Measurements from ENCODE around the gene SLC12A9.

DNA sequence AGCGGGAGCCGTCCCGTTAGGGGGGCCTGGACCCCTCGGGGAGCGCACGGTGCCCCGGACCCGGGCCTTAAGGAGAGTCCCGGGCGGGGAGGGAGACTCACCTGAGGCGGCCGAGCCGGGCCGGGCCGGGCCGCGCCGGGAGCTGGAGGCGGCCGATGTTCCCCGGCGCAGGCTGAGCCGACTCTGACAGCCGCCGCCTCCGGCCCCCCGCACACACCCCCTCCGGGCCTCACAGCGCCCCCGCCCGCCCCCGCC is 43.1 kb downstream of the SLC12A9 start, which contains the start of gene ACHE:
- TF ChIP-seq, protein P1, sequence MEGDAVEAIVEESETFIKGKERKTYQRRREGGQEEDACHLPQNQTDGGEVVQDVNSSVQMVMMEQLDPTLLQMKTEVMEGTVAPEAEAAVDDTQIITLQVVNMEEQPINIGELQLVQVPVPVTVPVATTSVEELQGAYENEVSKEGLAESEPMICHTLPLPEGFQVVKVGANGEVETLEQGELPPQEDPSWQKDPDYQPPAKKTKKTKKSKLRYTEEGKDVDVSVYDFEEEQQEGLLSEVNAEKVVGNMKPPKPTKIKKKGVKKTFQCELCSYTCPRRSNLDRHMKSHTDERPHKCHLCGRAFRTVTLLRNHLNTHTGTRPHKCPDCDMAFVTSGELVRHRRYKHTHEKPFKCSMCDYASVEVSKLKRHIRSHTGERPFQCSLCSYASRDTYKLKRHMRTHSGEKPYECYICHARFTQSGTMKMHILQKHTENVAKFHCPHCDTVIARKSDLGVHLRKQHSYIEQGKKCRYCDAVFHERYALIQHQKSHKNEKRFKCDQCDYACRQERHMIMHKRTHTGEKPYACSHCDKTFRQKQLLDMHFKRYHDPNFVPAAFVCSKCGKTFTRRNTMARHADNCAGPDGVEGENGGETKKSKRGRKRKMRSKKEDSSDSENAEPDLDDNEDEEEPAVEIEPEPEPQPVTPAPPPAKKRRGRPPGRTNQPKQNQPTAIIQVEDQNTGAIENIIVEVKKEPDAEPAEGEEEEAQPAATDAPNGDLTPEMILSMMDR (IDR thresholded peaks at IDR 0.05), result no peak
- no peak for TF ChIP-seq POLR2AphosphoS5 (IDR thresholded peaks at IDR 0.05)
- TF ChIP-seq EP300 (IDR thresholded peaks at IDR 0.05), result no peak

Data from upper lobe of left lung (tissue), 4 donors.